HG02973 (cell line): Measurements from ENCODE around the gene TMEM256.

Experiments
- ATAC-seq: cut with Tn5 transposase; IDR thresholded peaks from one replicate; pipeline ENCODE4 v1.9.1; 2021; ENCODE audit warnings: moderate library complexity; ENCODE audit not compliant: unreplicated experiment

The TMEM256 gene

GRCh38 chr17:7431231-7431630 lies 27.3 kb upstream of the TMEM256 start:
- ATAC-seq: no peak

DNA sequence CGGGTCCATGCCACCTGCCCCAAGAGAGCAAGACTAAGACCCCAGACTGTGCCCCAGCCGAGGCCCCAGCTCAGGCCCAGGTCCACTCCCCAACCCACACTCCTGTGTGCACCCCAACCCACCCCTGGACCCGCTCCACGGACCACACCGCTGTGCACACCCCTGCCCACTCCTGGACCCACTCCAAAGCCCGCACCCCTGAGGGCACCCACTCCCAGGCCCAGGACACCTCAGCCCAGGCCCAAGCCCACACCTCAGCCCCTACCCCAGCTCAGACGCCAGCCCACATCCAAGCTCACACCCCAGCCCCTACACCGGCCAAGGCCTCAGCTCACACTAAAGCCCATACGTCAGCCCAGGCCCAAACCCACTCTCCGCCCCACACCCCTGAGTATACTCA lies 25.8 kb upstream of the TMEM256 start:
- ATAC-seq: no peak

DNA sequence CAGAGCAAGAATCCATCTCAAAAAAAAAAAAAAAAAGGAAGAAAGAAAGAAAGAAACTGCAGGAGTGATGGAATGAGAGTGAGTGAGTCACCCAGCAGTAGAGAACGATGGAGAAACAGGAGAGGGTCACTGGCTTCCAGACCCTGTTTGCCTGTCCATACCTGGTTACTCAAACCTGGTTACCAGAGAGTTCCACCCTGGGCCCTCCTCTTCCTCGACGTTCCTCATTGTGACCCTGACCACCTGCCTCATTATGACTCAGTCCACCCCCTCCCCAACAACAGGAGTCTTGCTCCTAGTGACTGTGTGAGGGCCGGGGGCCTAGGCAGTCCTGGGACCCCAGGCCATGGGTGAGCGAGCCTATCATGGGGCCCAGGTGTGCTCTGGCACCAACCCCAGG lies 24.7 kb upstream of the TMEM256 start, which contains the start of gene SPEM3:
SPEM3 (plus strand) TSS at position 301 of the 400 bp plus-strand sequence; CDS start at position 347, 46 bp downstream.
- no peak for ATAC-seq

DNA sequence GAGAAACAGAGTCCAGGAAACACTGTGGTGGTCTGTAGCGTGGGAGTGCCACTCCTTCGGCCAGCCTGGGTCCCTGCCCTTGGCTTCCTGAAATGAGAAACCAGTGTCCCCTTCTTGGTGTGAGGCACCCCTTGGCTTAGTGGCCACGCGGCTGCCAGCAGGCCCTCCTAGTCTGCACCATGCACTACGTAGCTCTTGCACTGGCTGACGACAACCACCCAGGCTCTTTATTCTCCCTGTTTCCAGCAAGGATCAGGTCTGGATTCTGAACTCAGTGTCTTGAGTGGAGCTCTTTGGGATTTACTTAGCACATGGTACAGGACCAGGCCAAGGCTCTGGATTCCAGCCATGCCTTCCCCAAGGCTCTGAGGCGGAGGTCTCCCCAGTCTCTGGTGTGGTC lies 23.7 kb upstream of the TMEM256 start:
- no peak for ATAC-seq

- ATAC-seq: no peak
Observed at GRCh38 chr17:7426896-7427489, 23.1 kb upstream of the TMEM256 start.

- ATAC-seq: no peak
Observed at GRCh38 chr17:7426203-7426863, 22.4 kb upstream of the TMEM256 start.

- no peak for ATAC-seq
Observed at GRCh38 chr17:7425756-7426155, 21.9 kb upstream of the TMEM256 start.

DNA sequence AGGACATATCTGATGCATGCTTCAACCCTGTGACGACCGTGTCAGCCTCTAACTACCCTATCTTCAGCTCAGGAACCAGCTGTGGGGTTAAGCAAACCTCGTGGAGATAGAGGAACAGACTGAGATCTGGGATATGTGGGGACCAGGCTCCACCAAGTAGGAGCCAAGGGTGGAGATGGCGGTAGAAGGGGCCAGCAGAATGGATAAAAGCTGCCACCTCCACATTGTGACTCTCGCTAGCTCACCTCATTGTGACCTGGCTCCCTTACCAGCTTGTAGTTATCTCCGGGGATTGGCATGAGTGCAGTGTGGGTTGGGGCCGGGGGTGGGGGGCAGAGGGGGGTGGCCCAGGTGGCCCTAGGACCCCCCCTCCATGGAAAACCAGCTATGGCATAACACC lies 21.4 kb upstream of the TMEM256 start, which contains the start of gene SPEM2:
SPEM2 (plus strand) TSS at position 301 of the 400 bp plus-strand sequence; CDS start at position 374, 73 bp downstream.
- ATAC-seq: no peak

- no peak for ATAC-seq
Observed at GRCh38 chr17:7423679-7424078, 19.8 kb upstream of the TMEM256 start.

- no peak for ATAC-seq
Observed at GRCh38 chr17:7421186-7421585, 17.3 kb upstream of the TMEM256 start.

DNA sequence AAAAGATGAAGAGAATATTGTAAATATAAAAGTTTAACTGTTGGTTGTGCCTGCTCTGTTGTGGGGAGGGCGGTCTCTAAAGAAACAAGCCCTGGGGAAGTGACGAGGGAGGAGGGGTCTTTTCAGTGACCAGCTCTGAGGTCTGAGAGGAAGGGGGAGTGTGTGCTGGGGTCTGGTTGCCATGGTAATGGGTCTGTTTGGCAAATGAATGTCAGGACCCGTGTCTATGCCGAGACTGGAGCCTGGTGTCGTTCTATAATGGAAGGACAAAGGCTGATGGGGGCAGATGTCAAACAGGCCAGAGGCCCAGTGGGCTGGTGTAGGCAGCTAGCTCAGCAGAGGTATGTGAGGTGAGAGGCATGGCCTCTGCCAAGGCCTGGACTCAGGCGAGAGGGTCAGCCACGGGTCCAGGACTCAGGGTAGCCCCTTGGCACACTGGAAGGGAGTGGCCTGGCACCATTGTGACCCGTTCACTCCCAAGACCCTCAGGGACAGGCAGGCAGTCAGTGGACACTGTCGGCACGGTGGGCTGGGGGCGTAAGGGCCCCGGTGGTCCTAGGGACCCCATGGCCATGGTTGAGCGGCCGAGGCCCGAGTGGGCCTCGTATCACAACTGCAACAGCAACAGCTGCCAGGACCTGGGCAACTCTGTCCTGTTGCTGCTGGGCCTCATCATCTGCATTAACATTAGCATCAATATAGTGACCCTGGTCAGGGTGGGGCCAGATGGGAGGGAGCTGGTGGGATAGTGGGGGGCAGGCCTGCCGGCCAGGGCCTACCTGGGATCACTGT lies 16.1 kb upstream of the TMEM256 start, which contains the start of gene SPEM1:
SPEM1 (plus strand) TSS at position 506 of the 792 bp plus-strand sequence; CDS start at position 567, 61 bp downstream.
- no peak for ATAC-seq

- no peak for ATAC-seq
Observed at GRCh38 chr17:7418472-7419152, 14.7 kb upstream of the TMEM256 start.

DNA sequence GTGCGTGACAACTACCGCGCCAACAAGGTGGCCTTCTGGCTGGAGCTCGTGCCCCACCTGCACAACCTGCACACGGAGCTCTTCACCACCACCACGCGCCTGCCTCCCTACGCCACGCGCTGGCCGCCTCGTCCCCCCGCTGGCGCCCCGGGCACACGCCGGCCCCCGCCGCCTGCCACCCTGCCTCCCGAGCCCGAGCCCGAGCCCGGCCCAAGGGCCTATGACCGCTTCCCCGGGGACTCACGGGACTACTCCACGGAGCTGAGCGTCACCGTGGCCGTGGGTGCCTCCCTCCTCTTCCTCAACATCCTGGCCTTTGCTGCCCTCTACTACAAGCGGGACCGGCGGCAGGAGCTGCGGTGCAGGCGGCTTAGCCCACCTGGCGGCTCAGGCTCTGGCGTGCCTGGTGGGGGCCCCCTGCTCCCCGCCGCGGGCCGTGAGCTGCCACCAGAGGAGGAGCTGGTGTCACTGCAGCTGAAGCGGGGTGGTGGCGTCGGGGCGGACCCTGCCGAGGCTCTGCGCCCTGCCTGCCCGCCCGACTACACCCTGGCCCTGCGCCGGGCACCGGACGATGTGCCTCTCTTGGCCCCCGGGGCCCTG lies 13.3 kb upstream of the TMEM256 start:
- ATAC-seq: no peak

- no peak for ATAC-seq
Observed at GRCh38 chr17:7416323-7416722, 12.4 kb upstream of the TMEM256 start.

DNA sequence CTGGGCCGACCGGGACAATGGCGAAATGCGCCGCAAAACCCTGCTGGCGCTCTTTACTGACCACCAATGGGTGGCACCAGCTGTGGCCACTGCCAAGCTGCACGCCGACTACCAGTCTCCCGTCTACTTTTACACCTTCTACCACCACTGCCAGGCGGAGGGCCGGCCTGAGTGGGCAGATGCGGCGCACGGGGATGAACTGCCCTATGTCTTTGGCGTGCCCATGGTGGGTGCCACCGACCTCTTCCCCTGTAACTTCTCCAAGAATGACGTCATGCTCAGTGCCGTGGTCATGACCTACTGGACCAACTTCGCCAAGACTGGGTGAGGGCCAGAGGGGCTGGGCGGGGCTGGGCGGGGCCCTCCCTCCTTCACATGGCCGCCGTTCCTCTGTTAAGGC lies 11.9 kb upstream of the TMEM256 start:
- no peak for ATAC-seq

- no peak for ATAC-seq
Observed at GRCh38 chr17:7414837-7415236, 10.9 kb upstream of the TMEM256 start.

DNA sequence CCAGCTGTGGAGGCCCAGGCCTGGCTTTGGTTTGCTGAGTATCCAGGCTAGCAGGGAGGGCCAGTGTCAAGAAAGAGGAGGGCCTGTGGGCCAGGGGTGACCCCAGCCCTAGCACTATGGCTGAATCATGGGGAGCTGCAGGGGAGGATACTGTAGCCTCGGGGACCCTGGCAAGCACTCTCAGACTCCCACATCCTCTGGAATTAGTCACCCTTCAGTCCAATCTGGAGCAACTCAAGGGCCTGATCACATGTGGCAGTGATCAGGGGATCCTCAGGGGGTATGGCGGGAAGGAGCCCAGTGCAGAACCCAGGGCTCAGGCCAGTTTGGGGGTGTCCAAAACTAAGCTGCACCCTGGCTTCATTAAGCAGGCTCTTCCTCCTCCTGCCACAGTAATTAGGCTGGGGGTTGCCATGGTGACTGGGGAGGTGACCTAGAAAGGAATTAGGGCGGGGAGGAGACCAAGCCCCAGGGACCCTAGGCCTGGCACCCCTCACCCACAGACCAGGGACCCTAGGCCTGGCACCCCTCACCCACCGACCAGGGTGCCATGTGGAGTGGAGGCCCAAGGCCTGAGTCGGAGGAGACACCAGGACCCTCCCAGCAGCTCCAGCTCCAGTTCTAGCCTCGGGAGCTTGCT lies 9.6 kb upstream of the TMEM256 start:
- ATAC-seq: no peak

DNA sequence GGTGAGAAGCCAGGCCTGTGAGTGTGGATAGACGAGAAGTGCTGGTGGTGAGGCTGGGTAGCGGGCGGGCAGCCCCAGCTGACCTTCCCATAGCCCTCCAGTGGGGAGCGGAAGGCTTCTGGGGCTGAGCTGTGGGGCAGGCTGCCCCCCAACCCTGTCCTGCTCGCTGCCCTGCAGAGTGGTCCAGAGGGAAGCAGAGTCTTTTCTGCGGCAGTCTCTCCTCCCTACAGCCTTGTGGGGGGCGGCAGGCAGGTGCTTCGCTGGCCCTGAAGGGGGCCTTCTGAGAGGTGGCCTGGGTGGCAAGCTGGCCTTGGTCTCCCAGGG lies 7.5 kb upstream of the TMEM256 start:
- ATAC-seq: no peak

GRCh38 chr17:7410634-7411426 lies 6.9 kb upstream of the TMEM256 start:
- ATAC-seq: no peak

GRCh38 chr17:7409716-7410115 lies 5.8 kb upstream of the TMEM256 start:
- no peak for ATAC-seq
